HepG2 (cell line): ENCODE results near the gene NEMF. TPM values are rescaled to one million over a fixed set of nuclear protein-coding genes. Genes with fewer than 3 reads are reported as not detected.

Source experiments
- CREB1 ChIP-seq, 2 experiments: fragments of 450-650 bp in 1 of 2; IDR thresholded peaks; 2 replicates each; pipeline ENCODE4 v1.6.1; 2016 to 2017; ENCODE audit warnings: control low read depth in 1 of 2, mild to moderate bottlenecking in 1 of 2, missing compliant biosample characterization in 1 of 2, missing genetic modification characterization in 1 of 2
- CTCF ChIP-seq: sonication (generic); formaldehyde crosslinking; IDR thresholded peaks from 2 replicates; pipeline ENCODE4 v1.5.0; 2020; ENCODE audit warnings: mild to moderate bottlenecking, missing genetic modification reagents, moderate library complexity
- GFI1 ChIP-seq: sonication (generic); formaldehyde crosslinking; IDR thresholded peaks from 2 replicates; pipeline ENCODE4 v1.5.0; 2020; ENCODE audit warnings: missing genetic modification reagents, mild to moderate bottlenecking, borderline replicate concordance
- HMGXB4 ChIP-seq, 2 experiments: sonication (generic) in 1 of 2; formaldehyde crosslinking in 1 of 2; IDR thresholded peaks; 2 replicates each; pipeline versions ENCODE4 v1.4.0 to v1.6.1; 2018 to 2020; ENCODE audit warnings: missing genetic modification reagents in 2 of 2, borderline replicate concordance in 1 of 2, low read depth in 1 of 2, mild to moderate bottlenecking in 1 of 2, missing biosample characterization in 1 of 2
- IRF2 ChIP-seq: IDR thresholded peaks from 2 replicates; pipeline ENCODE4 v1.6.1; 2018; ENCODE audit warnings: missing genetic modification reagents, missing compliant biosample characterization
- KLF15 ChIP-seq: sonication (generic); formaldehyde crosslinking; IDR thresholded peaks from 2 replicates; pipeline ENCODE4 v1.8.1; 2023; ENCODE audit warnings: borderline replicate concordance, mild to moderate bottlenecking, inconsistent platforms, missing genetic modification reagents, mixed read lengths
- MLX ChIP-seq: IDR thresholded peaks from 2 replicates; pipeline ENCODE4 v1.6.1; 2016
- NR1H2 ChIP-seq: sonication (generic); formaldehyde crosslinking; IDR thresholded peaks from 2 replicates; pipeline ENCODE4 v1.8.1; 2022; ENCODE audit warnings: low read depth, missing genetic modification reagents, borderline replicate concordance
- TARDBP ChIP-seq: sonication (generic); formaldehyde crosslinking; IDR thresholded peaks from 2 replicates; pipeline ENCODE4 v1.8.0; 2022; ENCODE audit warnings: mild to moderate bottlenecking, missing genetic modification reagents
- ZNF331 ChIP-seq: sonication (generic); formaldehyde crosslinking; IDR thresholded peaks from 2 replicates; pipeline ENCODE4 v1.4.0; 2020; ENCODE audit warnings: missing genetic modification reagents
- ZNF552 ChIP-seq: sonication (generic); formaldehyde crosslinking; IDR thresholded peaks from 2 replicates; pipeline ENCODE4 v1.9.0; 2022; ENCODE audit warnings: missing genetic modification reagents, mild to moderate bottlenecking, borderline replicate concordance
- ZNF569 ChIP-seq: sonication (generic); formaldehyde crosslinking; IDR thresholded peaks from 2 replicates; pipeline ENCODE4 v1.5.0; 2020; ENCODE audit warnings: mild to moderate bottlenecking, missing genetic modification reagents, moderate library complexity, borderline replicate concordance
- ZNF615 ChIP-seq: sonication (generic); formaldehyde crosslinking; IDR thresholded peaks from 2 replicates; pipeline ENCODE4 v1.5.0; 2020; ENCODE audit warnings: mild to moderate bottlenecking, missing genetic modification reagents, borderline replicate concordance
- ZNF672 ChIP-seq: sonication (generic); formaldehyde crosslinking; IDR thresholded peaks from 2 replicates; pipeline ENCODE4 v1.8.1; 2022; ENCODE audit warnings: missing genetic modification reagents
- ZNF710 ChIP-seq: sonication (generic); formaldehyde crosslinking; IDR thresholded peaks from 2 replicates; pipeline ENCODE4 v1.5.0; 2020; ENCODE audit warnings: mild to moderate bottlenecking, missing genetic modification reagents, borderline replicate concordance
- ZNF740 ChIP-seq: sonication (generic); formaldehyde crosslinking; IDR thresholded peaks from 2 replicates; pipeline ENCODE4 v1.4.0; 2020; ENCODE audit warnings: missing genetic modification reagents
- ZNF784 ChIP-seq: sonication (generic); formaldehyde crosslinking; IDR thresholded peaks from 2 replicates; pipeline ENCODE4 v1.5.1; 2020; ENCODE audit warnings: missing genetic modification reagents, mild to moderate bottlenecking, borderline replicate concordance
- polyA plus RNA-seq, 8 experiments: library from polyadenylated mRNA; depleted of rRNA in 3 of 8; stranded (reverse) in 7 of 8; unstranded in 1 of 8; fragments of >200 nt; fragmentation: Illumina TruSeq in 4 of 8; extraction: Trizol in 4 of 8; gene quantifications; 2 replicates each; pipeline versions ENCODE4 v1.2.1 to v1.2.3, GENCODE V29; 2011 to 2016; ENCODE audit warnings: low read depth in 4 of 8, missing spikeins in 1 of 8, mixed read lengths in 1 of 8; ENCODE audit not compliant: insufficient read depth in 1 of 8
- total RNA-seq, 5 experiments: library from RNA; depleted of rRNA; stranded (reverse); fragments of >200 nt; fragmentation: Illumina TruSeq; extraction: Trizol; gene quantifications; 2 replicates each; pipeline ENCODE4 v1.2.3, GENCODE V29; 2016; ENCODE audit warnings: low read depth in 1 of 5
- TF ChIP-seq, protein P1 (sequence below): sonication (generic); formaldehyde crosslinking; IDR thresholded peaks from 2 replicates; pipeline ENCODE4 v1.8.1; 2023; ENCODE audit warnings: mild to moderate bottlenecking, missing genetic modification reagents
- TF ChIP-seq, protein P2 (sequence below): IDR thresholded peaks from 2 replicates; pipeline ENCODE4 v1.6.1; 2016; ENCODE audit warnings: low read depth, borderline replicate concordance

NEMF gene
- total and polyA plus RNA-seq, 2 of the 13 experiments (the other 11 are each of a cell fraction or from before 2014, with no cell fraction given), result 21.3 to 57.9 TPM

DNA sequence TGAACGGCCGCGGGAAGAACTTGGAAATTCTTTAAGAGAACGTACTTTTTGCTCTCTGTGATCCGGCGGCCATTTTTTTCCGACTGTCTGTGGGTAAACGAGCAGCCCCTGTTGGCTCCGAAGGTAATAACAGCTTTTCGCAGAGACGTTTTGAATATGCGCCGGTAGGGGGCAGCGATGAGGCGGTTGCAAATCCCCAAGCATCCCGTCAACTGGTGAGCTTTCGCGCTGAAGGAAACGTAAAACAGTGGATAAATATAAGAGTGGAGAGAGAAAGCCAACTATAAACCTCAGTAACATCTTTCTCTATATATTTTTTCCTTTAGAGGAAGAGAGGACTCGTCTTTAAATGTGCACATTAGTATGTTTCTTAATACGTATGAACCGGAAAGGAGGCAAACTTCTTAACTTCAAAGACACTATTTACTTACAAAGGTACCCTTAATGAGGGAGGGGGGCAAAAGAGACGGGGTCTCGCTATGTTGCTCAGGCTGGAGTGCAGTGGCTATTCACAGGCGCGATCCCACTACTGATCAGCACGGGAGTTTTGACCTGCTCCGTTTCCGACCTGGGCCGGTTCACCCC, 9.6 kb upstream of the NEMF start (continued):
- 0 out of 2 replicates have a peak, but pooled peaks have one; percentile 71 for TF ChIP-seq GFI1 (CRISPR knock-in tag)
- TF ChIP-seq, protein P1, sequence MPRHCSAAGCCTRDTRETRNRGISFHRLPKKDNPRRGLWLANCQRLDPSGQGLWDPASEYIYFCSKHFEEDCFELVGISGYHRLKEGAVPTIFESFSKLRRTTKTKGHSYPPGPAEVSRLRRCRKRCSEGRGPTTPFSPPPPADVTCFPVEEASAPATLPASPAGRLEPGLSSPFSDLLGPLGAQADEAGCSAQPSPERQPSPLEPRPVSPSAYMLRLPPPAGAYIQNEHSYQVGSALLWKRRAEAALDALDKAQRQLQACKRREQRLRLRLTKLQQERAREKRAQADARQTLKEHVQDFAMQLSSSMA, result no peak
- TF ChIP-seq ZNF331, result no peak; the same call in 1 of the 2 replicates
- TF ChIP-seq ZNF740, result no peak
- no peak for TF ChIP-seq KLF15 (CRISPR knock-in tag)
- peak; percentile 58; the same call in 1 of the 2 replicates for TF ChIP-seq ZNF552 (CRISPR knock-in tag)
- no peak; the same call in 1 of the 2 replicates for TF ChIP-seq ZNF569 (CRISPR knock-in tag)
- TF ChIP-seq ZNF784 (CRISPR knock-in tag), result no peak
- peak; percentile 89 for TF ChIP-seq CTCF (CRISPR knock-in tag)
- no peak for TF ChIP-seq MLX
- TF ChIP-seq CREB1 (IDR thresholded peaks at IDR 0.05), result no peak
- TF ChIP-seq CREB1 (CRISPR knock-in tag; IDR thresholded peaks at IDR 0.05), result peak; percentile 73
- no peak for TF ChIP-seq IRF2 (CRISPR knock-in tag)
- TF ChIP-seq TARDBP, result peak; percentile 74
- TF ChIP-seq HMGXB4 (CRISPR knock-in tag; IDR thresholded peaks at IDR 0.05; ENCODE audit: borderline replicate concordance in 1 of 2, low read depth in 1 of 2), result peak; percentile 93 to 98
- no peak for TF ChIP-seq NR1H2 (CRISPR knock-in tag)
- peak; percentile 66; the same call in 1 of the 2 replicates for TF ChIP-seq ZNF615 (CRISPR knock-in tag)
- TF ChIP-seq ZNF672, result no peak
- peak; percentile 6; the same call in 1 of the 2 replicates for TF ChIP-seq ZNF710 (CRISPR knock-in tag)
- TF ChIP-seq, protein P2, sequence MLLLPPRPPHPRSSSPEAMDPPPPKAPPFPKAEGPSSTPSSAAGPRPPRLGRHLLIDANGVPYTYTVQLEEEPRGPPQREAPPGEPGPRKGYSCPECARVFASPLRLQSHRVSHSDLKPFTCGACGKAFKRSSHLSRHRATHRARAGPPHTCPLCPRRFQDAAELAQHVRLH, result peak; percentile 76; the same call in 1 of the 2 replicates
